ENCODE data around the gene SCD.

The SCD gene

DNA sequence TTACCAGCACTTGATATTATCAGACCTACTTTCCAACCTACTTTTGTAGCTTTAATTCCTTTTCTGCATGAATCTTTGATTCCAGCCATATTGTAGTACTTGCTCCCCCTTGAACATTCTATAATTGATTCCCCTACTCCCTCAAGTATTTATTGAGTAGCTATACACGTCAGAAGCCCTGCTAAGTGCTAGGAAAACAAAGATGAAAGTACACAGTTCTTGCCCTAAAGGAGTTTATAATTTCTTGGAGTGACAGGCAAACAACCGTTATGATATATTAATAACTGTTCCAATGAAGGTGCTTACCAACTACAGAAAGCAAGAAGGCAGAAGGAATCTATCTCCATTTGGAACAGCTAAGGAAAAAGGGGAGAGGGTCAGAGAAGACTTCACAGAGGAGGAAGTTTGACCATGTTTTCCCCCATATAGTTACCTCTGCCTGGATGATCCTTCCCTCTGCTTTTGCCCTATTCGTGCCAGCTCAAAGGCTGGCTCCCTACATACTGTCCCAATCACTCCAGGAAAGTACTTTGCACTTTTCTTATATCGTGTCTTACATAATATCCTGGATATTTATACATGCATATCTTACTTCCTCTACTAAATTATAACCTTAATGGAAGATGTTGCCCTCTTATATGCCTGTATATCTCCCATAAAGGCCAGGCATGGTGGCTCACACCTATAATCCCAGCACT, 54.7 kb downstream of the SCD start:
- no peak for DNase-seq (ENCODE audit: low spot score)

DNA sequence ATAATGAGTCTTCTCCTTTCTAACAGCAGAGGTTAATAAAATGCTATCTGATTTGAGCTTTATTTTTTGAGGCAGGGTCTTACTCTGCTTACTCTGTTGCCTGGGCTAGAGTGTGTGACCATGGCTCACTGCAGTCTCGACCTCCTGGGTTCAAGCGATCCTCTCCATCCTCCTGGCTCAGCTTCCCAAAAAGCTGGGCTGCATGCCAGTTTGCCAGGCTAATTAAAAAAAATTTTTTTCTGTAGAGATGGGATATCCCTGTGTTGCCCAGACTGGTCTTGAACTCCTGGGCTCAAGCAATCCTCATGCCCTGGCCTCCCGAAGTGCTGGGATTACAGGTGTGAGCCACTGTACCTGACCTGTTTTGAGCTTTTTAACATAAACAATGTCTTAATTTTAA, 56.7 kb downstream of the SCD start:
- DNase-seq (ENCODE audit: low spot score): no peak

DNA sequence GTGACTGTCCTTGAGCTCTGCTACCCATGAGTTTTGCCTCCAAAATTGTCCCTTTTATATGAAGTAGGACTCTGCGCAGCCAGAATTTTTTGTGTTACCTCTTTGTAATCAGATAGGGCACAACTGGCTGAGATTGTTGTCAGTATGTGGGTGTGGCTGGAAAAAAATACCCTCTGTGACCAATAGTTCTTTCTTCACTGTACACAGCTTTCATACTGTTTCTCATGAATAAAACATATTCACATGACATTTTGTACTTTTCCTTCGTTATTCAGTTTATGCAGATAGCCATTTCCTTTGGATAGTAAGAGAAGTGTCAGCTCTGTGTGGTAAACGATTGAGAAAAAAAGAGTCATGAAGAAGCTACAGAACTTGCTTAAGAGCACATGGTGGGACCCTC, 66.1 kb downstream of the SCD start:
- DNase-seq (ENCODE audit: low spot score): no peak

Data from hepatic stellate cell (primary cell).